GM12878 (cell line): ENCODE data around the gene CNR2. TPM values are rescaled to one million over a fixed set of nuclear protein-coding genes. Genes with fewer than 3 reads are reported as not detected.

ENCODE experiments used
- ATF7 ChIP-seq: fragments of 450-650 bp; IDR thresholded peaks from 2 replicates; pipeline ENCODE4 v1.6.1; 2016; ENCODE audit warnings: low read depth, mild to moderate bottlenecking
- CBX5 ChIP-seq: sonication (generic); IDR thresholded peaks from 2 replicates; pipeline ENCODE4 v1.6.1; 2016; ENCODE audit warnings: low read depth, moderate library complexity, mild to moderate bottlenecking, inconsistent platforms
- GATAD2B ChIP-seq: fragments of 450-650 bp; conservative IDR thresholded peaks from 2 replicates; pipeline ENCODE4 v1.6.1; 2017; ENCODE audit warnings: low read depth, mild to moderate bottlenecking, moderate library complexity
- NFYA ChIP-seq: IDR thresholded peaks from 2 replicates; pipeline ENCODE4 v1.6.1; 2011; ENCODE audit warnings: low read depth, mild to moderate bottlenecking, low read length, improper control_type of control experiment, borderline replicate concordance
- NR2F1 ChIP-seq: fragments of 450-650 bp; conservative IDR thresholded peaks from 2 replicates; pipeline ENCODE4 v1.6.1; 2017; ENCODE audit warnings: mild to moderate bottlenecking
- PAX8 ChIP-seq: fragments of 450-650 bp; IDR thresholded peaks from 2 replicates; pipeline ENCODE4 v1.6.1; 2017; ENCODE audit warnings: mild to moderate bottlenecking, moderate library complexity
- POU2F2 ChIP-seq: IDR thresholded peaks from 3 replicates; pipeline ENCODE4 v1.6.1; 2011; ENCODE audit warnings: low read depth, mild to moderate bottlenecking, low read length, borderline replicate concordance
- RFX5 ChIP-seq: IDR thresholded peaks from 2 replicates; pipeline ENCODE4 v1.6.1; 2011; ENCODE audit warnings: low read depth, low read length, improper control_type of control experiment
- SMAD5 ChIP-seq: IDR thresholded peaks from 2 replicates; pipeline ENCODE4 v1.6.1; 2016; ENCODE audit warnings: antibody characterized with exemption, low read depth
- SMC3 ChIP-seq: IDR thresholded peaks from 2 replicates; pipeline ENCODE4 v1.6.1; 2011; ENCODE audit warnings: low read length, improper control_type of control experiment, borderline replicate concordance
- SPI1 ChIP-seq: IDR thresholded peaks from 2 replicates; pipeline ENCODE4 v1.6.1; 2011; ENCODE audit warnings: low read depth, mild to moderate bottlenecking, low read length, moderate library complexity, borderline replicate concordance; ENCODE audit not compliant: insufficient read depth
- TAF1 ChIP-seq: IDR thresholded peaks from 2 replicates; pipeline ENCODE4 v1.6.1; 2011; ENCODE audit warnings: mild to moderate bottlenecking, low read depth, low read length, borderline replicate concordance
- ZNF207 ChIP-seq: fragments of 450-650 bp; IDR thresholded peaks from 2 replicates; pipeline ENCODE4 v1.6.1; 2014; ENCODE audit warnings: antibody characterized with exemption, mild to moderate bottlenecking, borderline replicate concordance
- polyA plus RNA-seq, 11 experiments: library from polyadenylated mRNA; depleted of rRNA in 4 of 11; unstranded in 6 of 11; stranded (reverse) in 5 of 11; fragments of >200 nt; fragmentation: Nextera tagmentation in 4 of 11; fragmentation: Illumina TruSeq in 1 of 11; extraction: Ambion mirVana in 4 of 11; extraction: Trizol in 1 of 11; gene quantifications; 1 replicate in 1 of 11; 2 replicates in 10 of 11; pipeline versions ENCODE4 v1.2.1 to v1.2.3, GENCODE V29; 2011 to 2016; ENCODE audit warnings: inconsistent platforms in 2 of 11, missing spikeins in 2 of 11, low read depth in 1 of 11
- total RNA-seq, 4 experiments: library from RNA; depleted of rRNA in 3 of 4; stranded (reverse); fragments of >200 nt in 3 of 4; fragmentation: Illumina TruSeq in 1 of 4; extraction: Trizol in 1 of 4; gene quantifications; 2 replicates each; pipeline versions ENCODE4 v1.2.1 to v1.2.3, GENCODE V29; 2013 to 2021
- TF ChIP-seq, protein P1 (sequence below): IDR thresholded peaks from 2 replicates; pipeline ENCODE4 v1.6.1; 2012; ENCODE audit warnings: low read depth, low read length, improper control_type of control experiment
- TF ChIP-seq, protein P2 (sequence below): fragments of 450-650 bp; IDR thresholded peaks from 2 replicates; pipeline ENCODE4 v1.6.1; 2018; ENCODE audit warnings: borderline replicate concordance, mild to moderate bottlenecking; ENCODE audit not compliant: partially characterized antibody
- TF ChIP-seq, protein P3 (sequence below), 3 experiments: IDR thresholded peaks in 2 of 3; conservative IDR thresholded peaks in 1 of 3; 2 replicates each; pipeline ENCODE4 v1.5.1; 2011; ENCODE audit warnings: low read depth in 3 of 3, low read length in 3 of 3, mild to moderate bottlenecking in 3 of 3, control low read depth in 2 of 3, moderate library complexity in 2 of 3, inconsistent platforms in 1 of 3, mixed read lengths in 1 of 3; ENCODE audit not compliant: control insufficient read depth in 2 of 3, insufficient read depth in 1 of 3; ENCODE audit errors: extremely low read depth in 1 of 3
- TF ChIP-seq, protein P4 (sequence below): fragments of 450-650 bp; IDR thresholded peaks from 2 replicates; pipeline ENCODE4 v1.6.1; 2014; ENCODE audit warnings: mild to moderate bottlenecking
- TF ChIP-seq, protein P5 (sequence below): fragments of 450-650 bp; IDR thresholded peaks from 2 replicates; pipeline ENCODE4 v1.6.1; 2017; ENCODE audit warnings: borderline replicate concordance
- TF ChIP-seq, protein P6 (sequence below): IDR thresholded peaks from 2 replicates; pipeline ENCODE4 v1.6.1; 2011; ENCODE audit warnings: borderline replicate concordance, low read depth, mild to moderate bottlenecking, moderate library complexity, low read length; ENCODE audit not compliant: insufficient read depth, poor library complexity, severe bottlenecking

CNR2 gene
- total and polyA plus RNA-seq, 10 of the 15 experiments (the other 5 are each of a cell fraction or from before 2014, with no cell fraction given), result 0.46 to 19.8 (median 12.2) TPM

DNA sequence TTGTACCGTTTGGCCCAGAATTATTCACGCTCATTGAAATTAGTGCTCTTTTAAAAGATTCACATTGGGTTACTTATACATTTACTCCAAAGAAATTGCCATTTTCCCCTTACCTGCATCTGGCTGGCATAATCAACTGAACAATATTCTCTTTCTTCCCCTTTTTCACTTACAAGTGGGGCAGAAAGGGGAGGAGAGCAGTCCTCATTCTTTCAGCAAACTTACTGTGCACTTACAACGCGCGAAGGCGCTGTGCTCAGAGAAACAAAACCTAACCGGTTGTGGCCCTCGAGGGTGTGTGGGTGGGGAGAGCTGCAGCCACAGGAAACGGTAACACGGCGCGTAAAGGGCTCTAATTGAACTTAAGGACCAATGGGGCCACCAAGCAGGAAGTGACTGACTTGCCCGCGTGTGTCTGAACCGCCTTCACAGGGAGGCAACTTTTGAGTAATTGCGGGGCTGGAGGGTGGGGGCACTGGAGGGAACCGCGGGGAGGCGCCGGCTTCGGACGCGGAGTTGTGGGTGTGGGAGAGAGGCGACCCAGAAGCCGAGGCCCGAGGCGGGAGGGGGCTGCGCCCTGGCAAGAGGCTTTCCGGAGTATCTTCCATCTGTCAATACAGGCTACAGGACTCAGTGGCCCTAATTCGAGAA is 45.8 kb upstream of the CNR2 start (continued):
- TF ChIP-seq SMC3 (peak; percentile 34; the same call in 1 of the 2 replicates), SPI1 (peak; percentile 34; the same call in 1 of the 2 replicates), TAF1 (peak; percentile 94), NR2F1 (peak; percentile 20; the same call in 1 of the 2 replicates), PAX8 (no peak), POU2F2 (peak; percentile 82; the same call in 2 of the 3 replicates), CBX5 (no peak), GATAD2B (peak; percentile 78), RFX5 (peak; percentile 84; the same call in 1 of the 2 replicates), SMAD5 (peak; percentile 95), ZNF207 (no peak), NFYA (no peak), ATF7 (peak; percentile 73)
- TF ChIP-seq, protein P1, sequence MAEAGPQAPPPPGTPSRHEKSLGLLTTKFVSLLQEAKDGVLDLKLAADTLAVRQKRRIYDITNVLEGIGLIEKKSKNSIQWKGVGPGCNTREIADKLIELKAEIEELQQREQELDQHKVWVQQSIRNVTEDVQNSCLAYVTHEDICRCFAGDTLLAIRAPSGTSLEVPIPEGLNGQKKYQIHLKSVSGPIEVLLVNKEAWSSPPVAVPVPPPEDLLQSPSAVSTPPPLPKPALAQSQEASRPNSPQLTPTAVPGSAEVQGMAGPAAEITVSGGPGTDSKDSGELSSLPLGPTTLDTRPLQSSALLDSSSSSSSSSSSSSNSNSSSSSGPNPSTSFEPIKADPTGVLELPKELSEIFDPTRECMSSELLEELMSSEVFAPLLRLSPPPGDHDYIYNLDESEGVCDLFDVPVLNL, result peak; percentile 75; the same call in 1 of the 2 replicates
- TF ChIP-seq, protein P2, sequence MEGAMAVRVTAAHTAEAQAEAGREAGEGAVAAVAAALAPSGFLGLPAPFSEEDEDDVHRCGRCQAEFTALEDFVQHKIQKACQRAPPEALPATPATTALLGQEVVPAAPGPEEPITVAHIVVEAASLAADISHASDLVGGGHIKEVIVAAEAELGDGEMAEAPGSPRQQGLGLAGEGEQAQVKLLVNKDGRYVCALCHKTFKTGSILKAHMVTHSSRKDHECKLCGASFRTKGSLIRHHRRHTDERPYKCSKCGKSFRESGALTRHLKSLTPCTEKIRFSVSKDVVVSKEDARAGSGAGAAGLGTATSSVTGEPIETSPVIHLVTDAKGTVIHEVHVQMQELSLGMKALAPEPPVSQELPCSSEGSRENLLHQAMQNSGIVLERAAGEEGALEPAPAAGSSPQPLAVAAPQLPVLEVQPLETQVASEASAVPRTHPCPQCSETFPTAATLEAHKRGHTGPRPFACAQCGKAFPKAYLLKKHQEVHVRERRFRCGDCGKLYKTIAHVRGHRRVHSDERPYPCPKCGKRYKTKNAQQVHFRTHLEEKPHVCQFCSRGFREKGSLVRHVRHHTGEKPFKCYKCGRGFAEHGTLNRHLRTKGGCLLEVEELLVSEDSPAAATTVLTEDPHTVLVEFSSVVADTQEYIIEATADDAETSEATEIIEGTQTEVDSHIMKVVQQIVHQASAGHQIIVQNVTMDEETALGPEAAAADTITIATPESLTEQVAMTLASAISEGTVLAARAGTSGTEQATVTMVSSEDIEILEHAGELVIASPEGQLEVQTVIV, result peak; percentile 45
- TF ChIP-seq, protein P3, sequence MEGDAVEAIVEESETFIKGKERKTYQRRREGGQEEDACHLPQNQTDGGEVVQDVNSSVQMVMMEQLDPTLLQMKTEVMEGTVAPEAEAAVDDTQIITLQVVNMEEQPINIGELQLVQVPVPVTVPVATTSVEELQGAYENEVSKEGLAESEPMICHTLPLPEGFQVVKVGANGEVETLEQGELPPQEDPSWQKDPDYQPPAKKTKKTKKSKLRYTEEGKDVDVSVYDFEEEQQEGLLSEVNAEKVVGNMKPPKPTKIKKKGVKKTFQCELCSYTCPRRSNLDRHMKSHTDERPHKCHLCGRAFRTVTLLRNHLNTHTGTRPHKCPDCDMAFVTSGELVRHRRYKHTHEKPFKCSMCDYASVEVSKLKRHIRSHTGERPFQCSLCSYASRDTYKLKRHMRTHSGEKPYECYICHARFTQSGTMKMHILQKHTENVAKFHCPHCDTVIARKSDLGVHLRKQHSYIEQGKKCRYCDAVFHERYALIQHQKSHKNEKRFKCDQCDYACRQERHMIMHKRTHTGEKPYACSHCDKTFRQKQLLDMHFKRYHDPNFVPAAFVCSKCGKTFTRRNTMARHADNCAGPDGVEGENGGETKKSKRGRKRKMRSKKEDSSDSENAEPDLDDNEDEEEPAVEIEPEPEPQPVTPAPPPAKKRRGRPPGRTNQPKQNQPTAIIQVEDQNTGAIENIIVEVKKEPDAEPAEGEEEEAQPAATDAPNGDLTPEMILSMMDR (IDR thresholded peaks at IDR 0.05 in 2 of 3, conservative IDR thresholded peaks at IDR 0.05 in 1 of 3; ENCODE audit: control insufficient read depth in 2 of 3, extremely low read depth in 1 of 3, insufficient read depth in 1 of 3, low read depth in 3 of 3, low read length in 3 of 3), result peak; percentile 19 to 67 (median 40); a peak in 4 of 6 replicates
- TF ChIP-seq, protein P4, sequence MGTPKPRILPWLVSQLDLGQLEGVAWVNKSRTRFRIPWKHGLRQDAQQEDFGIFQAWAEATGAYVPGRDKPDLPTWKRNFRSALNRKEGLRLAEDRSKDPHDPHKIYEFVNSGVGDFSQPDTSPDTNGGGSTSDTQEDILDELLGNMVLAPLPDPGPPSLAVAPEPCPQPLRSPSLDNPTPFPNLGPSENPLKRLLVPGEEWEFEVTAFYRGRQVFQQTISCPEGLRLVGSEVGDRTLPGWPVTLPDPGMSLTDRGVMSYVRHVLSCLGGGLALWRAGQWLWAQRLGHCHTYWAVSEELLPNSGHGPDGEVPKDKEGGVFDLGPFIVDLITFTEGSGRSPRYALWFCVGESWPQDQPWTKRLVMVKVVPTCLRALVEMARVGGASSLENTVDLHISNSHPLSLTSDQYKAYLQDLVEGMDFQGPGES, result no peak
- TF ChIP-seq, protein P5, sequence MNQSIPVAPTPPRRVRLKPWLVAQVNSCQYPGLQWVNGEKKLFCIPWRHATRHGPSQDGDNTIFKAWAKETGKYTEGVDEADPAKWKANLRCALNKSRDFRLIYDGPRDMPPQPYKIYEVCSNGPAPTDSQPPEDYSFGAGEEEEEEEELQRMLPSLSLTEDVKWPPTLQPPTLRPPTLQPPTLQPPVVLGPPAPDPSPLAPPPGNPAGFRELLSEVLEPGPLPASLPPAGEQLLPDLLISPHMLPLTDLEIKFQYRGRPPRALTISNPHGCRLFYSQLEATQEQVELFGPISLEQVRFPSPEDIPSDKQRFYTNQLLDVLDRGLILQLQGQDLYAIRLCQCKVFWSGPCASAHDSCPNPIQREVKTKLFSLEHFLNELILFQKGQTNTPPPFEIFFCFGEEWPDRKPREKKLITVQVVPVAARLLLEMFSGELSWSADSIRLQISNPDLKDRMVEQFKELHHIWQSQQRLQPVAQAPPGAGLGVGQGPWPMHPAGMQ, result 0 out of 2 replicates have a peak, but pooled peaks have one; percentile 17
- TF ChIP-seq, protein P6, sequence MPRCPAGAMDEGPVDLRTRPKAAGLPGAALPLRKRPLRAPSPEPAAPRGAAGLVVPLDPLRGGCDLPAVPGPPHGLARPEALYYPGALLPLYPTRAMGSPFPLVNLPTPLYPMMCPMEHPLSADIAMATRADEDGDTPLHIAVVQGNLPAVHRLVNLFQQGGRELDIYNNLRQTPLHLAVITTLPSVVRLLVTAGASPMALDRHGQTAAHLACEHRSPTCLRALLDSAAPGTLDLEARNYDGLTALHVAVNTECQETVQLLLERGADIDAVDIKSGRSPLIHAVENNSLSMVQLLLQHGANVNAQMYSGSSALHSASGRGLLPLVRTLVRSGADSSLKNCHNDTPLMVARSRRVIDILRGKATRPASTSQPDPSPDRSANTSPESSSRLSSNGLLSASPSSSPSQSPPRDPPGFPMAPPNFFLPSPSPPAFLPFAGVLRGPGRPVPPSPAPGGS, result peak; percentile 62
